ENCODE measurements around the gene STEAP1B.

STEAP1B gene

GRCh38 chr7:22422831-22423615 lies 77.0 kb downstream of the STEAP1B start:
- TF ChIP-seq REST (IDR thresholded peaks at IDR 0.05; ENCODE audit: low read depth), result no peak
- TF ChIP-seq USF1 (IDR thresholded peaks at IDR 0.05), result no peak
- TF ChIP-seq CEBPB (IDR thresholded peaks at IDR 0.05), result no peak
- TF ChIP-seq TCF12 (IDR thresholded peaks at IDR 0.05; ENCODE audit: low read depth), result no peak
- no peak for TF ChIP-seq ZBTB7A (IDR thresholded peaks at IDR 0.05; ENCODE audit: low read depth)
- no peak for TF ChIP-seq YY1 (IDR thresholded peaks at IDR 0.05; ENCODE audit: low read depth)
- no peak for TF ChIP-seq TAF1 (IDR thresholded peaks at IDR 0.05; ENCODE audit: low read depth)

GRCh38 chr7:22420973-22421635 lies 78.9 kb downstream of the STEAP1B start:
- no peak for TF ChIP-seq TCF12 (IDR thresholded peaks at IDR 0.05; ENCODE audit: low read depth)
- no peak for TF ChIP-seq EGR1 (IDR thresholded peaks at IDR 0.05)
- TF ChIP-seq USF1 (IDR thresholded peaks at IDR 0.05), result no peak
- TF ChIP-seq NFIC (IDR thresholded peaks at IDR 0.05), result no peak
- no peak for TF ChIP-seq MAX (IDR thresholded peaks at IDR 0.05)

- TF ChIP-seq FOXM1 (IDR thresholded peaks at IDR 0.05; ENCODE audit: borderline replicate concordance, low read depth) (no peak), TAF1 (IDR thresholded peaks at IDR 0.05; ENCODE audit: low read depth) (no peak), TEAD4 (IDR thresholded peaks at IDR 0.05) (no peak), EP300 (IDR thresholded peaks at IDR 0.05; ENCODE audit: borderline replicate concordance) (no peak), REST (IDR thresholded peaks at IDR 0.05; ENCODE audit: low read depth) (no peak), YY1 (IDR thresholded peaks at IDR 0.05; ENCODE audit: low read depth) (no peak), EGR1 (IDR thresholded peaks at IDR 0.05) (no peak), NFIC (IDR thresholded peaks at IDR 0.05) (no peak), USF1 (IDR thresholded peaks at IDR 0.05) (no peak), RAD21 (IDR thresholded peaks at IDR 0.05; ENCODE audit: low read depth) (no peak), CREB1 (IDR thresholded peaks at IDR 0.05; ENCODE audit: low read depth) (no peak), TCF12 (IDR thresholded peaks at IDR 0.05; ENCODE audit: low read depth) (no peak), MAX (IDR thresholded peaks at IDR 0.05) (no peak), ZBTB7A (IDR thresholded peaks at IDR 0.05; ENCODE audit: low read depth) (no peak)
These were observed 80.0 kb downstream of the STEAP1B start for GRCh38 chr7:22420008-22420407.

GRCh38 chr7:22419488-22419887 lies 80.5 kb downstream of the STEAP1B start:
- TF ChIP-seq USF1 (IDR thresholded peaks at IDR 0.05) (no peak), YY1 (IDR thresholded peaks at IDR 0.05; ENCODE audit: low read depth) (no peak), MAX (IDR thresholded peaks at IDR 0.05) (no peak), NFIC (IDR thresholded peaks at IDR 0.05) (no peak), TAF1 (IDR thresholded peaks at IDR 0.05; ENCODE audit: low read depth) (no peak), EGR1 (IDR thresholded peaks at IDR 0.05) (no peak), FOXM1 (IDR thresholded peaks at IDR 0.05; ENCODE audit: borderline replicate concordance, low read depth) (no peak), REST (IDR thresholded peaks at IDR 0.05; ENCODE audit: low read depth) (no peak), CREB1 (IDR thresholded peaks at IDR 0.05; ENCODE audit: low read depth) (no peak), ZBTB7A (IDR thresholded peaks at IDR 0.05; ENCODE audit: low read depth) (no peak), TCF12 (IDR thresholded peaks at IDR 0.05; ENCODE audit: low read depth) (no peak), TEAD4 (IDR thresholded peaks at IDR 0.05) (no peak), CEBPB (IDR thresholded peaks at IDR 0.05) (no peak), EP300 (IDR thresholded peaks at IDR 0.05; ENCODE audit: borderline replicate concordance) (no peak), RAD21 (IDR thresholded peaks at IDR 0.05; ENCODE audit: low read depth) (no peak)

Measured in Ishikawa (cell line).